Breast epithelium (tissue), 3 donors: ENCODE data around the gene KRTAP13-4.

ENCODE experiments used
- POLR2A ChIP-seq: fragments of 450-650 bp; IDR thresholded peaks from one replicate; pipeline ENCODE4 v1.6.1; 2016; ENCODE audit warnings: antibody characterized with exemption, mild to moderate bottlenecking, moderate library complexity
- TF ChIP-seq, protein P1 (sequence below), 3 donors: fragments of 450-650 bp; IDR thresholded peaks; one replicate each; pipeline ENCODE4 v1.5.1; 2016 to 2017; ENCODE audit warnings: antibody characterized with exemption in 3 of 3, mild to moderate bottlenecking in 3 of 3, moderate library complexity in 3 of 3

DNA sequence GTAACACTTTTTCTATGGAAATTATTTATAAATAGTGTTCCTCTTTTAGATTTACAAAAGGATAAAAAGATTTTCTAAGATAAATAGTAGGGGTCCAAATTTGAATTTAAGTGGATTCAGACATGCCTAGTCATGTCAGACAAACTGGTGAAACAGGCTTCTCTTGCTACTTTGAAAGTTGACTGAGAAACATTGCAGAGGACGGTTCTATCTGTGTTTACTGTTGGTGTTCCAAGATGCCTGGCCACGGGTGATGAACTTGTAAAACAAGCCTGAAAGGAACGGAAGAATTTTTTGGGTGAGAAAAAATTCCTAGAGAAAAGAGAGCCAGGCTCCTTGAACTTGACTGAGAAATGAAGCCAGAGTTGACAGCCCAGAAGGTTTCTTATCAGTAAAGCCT is 48.0 kb downstream of the KRTAP13-4 start:
- TF ChIP-seq, protein P1, sequence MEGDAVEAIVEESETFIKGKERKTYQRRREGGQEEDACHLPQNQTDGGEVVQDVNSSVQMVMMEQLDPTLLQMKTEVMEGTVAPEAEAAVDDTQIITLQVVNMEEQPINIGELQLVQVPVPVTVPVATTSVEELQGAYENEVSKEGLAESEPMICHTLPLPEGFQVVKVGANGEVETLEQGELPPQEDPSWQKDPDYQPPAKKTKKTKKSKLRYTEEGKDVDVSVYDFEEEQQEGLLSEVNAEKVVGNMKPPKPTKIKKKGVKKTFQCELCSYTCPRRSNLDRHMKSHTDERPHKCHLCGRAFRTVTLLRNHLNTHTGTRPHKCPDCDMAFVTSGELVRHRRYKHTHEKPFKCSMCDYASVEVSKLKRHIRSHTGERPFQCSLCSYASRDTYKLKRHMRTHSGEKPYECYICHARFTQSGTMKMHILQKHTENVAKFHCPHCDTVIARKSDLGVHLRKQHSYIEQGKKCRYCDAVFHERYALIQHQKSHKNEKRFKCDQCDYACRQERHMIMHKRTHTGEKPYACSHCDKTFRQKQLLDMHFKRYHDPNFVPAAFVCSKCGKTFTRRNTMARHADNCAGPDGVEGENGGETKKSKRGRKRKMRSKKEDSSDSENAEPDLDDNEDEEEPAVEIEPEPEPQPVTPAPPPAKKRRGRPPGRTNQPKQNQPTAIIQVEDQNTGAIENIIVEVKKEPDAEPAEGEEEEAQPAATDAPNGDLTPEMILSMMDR (IDR thresholded peaks at IDR 0.05) = no peak
- no peak for TF ChIP-seq POLR2A
